Activated CD4-positive, CD25-positive, alpha-beta regulatory T cell treated with anti-CD3 and anti-CD28 coated beads, Interleukin-2, amount 50 U/mL, for 72 hours (primary cell): ENCODE measurements around the gene CCN2.
"Not testable (repeated sequence)": the region's sequence is repeated elsewhere in the genome, so short reads cannot be mapped to it uniquely, and the experiment has no call there.

Experiments
- DNase-seq: peaks from one replicate; pipeline ENCODE4 v3.0.0; 2021

CCN2 gene

DNA sequence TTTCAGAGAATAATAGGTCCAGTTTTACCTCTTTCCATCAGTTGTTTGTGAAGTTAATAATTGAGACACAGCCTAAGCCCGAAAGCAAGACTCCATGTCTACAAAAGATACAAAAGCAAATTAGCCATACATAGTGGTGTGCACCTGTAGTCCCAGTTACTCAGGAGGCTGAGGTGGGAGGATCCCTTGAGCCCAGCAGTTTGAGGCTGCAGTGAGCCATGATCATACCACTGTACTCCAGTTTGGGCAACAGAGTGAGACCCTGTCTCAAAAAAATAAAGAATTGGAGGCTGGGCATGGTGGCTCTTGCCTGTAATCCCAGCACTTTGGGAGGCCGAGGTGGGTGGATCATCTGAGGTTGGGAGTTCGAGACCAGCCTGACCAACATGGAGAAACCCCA is 42.4 kb downstream of the CCN2 start:
- not testable (repeated sequence) for DNase-seq

GRCh38 chr6:131903734-131904133 is 47.4 kb downstream of the CCN2 start:
- not testable (repeated sequence) for DNase-seq

- DNase-seq: not testable (repeated sequence)
Observed at GRCh38 chr6:131901326-131901873, 49.8 kb downstream of the CCN2 start.

DNA sequence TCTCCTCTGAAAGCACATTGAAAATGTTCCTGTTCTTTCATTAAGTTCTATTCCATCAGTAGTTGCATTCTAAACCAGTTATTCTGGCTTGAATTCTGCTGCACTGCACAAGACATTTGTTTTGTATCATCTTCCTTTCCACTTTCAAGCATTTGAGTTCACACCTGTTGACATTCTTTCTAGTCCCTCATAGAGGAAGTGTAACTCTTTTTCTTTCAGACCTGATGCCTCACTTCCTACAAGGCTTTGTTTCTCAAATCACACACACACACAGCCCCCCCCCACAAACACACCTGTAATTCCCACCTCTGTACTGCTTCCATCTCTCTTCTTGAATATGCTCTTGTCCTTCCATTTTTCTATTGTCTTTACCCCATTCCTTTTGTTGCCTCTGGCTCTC is 50.9 kb downstream of the CCN2 start:
- no peak for DNase-seq

DNA sequence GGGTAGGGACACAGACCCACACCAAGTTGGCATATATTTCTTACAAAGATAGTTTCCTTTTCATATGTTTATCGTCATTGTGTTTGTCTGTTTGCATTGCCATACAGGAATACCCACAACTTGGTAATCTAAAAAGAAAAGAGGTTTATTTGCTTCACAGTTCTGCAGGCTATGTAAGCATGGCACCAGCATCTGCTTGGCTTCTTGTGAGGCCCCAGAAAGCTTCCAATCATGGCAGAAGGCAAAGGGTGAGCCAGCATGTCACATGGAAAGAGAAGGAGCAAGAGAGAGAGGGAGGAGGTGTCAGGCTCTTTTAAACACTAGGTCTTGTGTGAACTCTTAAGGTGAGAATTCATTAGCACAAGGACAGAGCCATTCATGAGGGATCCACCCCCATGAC is 52.5 kb downstream of the CCN2 start:
- DNase-seq: no peak
